Endothelial cell of umbilical vein (primary cell): ENCODE results near the gene JAZF1.

Experiments used
- CTCF ChIP-seq, 2 donors: IDR thresholded peaks; 1 replicate in 1 of 2; 2 replicates in 1 of 2; pipeline ENCODE4 v1.5.1; 2011; ENCODE audit warnings: low read length in 2 of 2, mild to moderate bottlenecking in 2 of 2, moderate library complexity in 2 of 2, control low read depth in 1 of 2, inconsistent platforms in 1 of 2, low read depth in 1 of 2; ENCODE audit not compliant: insufficient read depth in 1 of 2; ENCODE audit errors: extremely low read depth in 1 of 2
- EZH2 ChIP-seq: IDR thresholded peaks from 2 replicates; pipeline ENCODE4 v1.6.1; 2012; ENCODE audit warnings: borderline replicate concordance, low read depth, mild to moderate bottlenecking, moderate library complexity, low read length, inconsistent platforms; ENCODE audit not compliant: severe bottlenecking
- FOS ChIP-seq: IDR thresholded peaks from 2 replicates; pipeline ENCODE4 v1.6.1; 2011; ENCODE audit warnings: mild to moderate bottlenecking, low read length, moderate library complexity, borderline replicate concordance; ENCODE audit not compliant: insufficient read depth
- JUN ChIP-seq: IDR thresholded peaks from 2 replicates; pipeline ENCODE4 v1.6.1; 2011; ENCODE audit warnings: borderline replicate concordance, low read depth; ENCODE audit not compliant: insufficient read length, insufficient read depth
- MAX ChIP-seq: IDR thresholded peaks from 2 replicates; pipeline ENCODE4 v1.6.1; 2011; ENCODE audit not compliant: insufficient read depth, insufficient read length

GRCh38 chr7:27911920-27912319, 268.7 kb downstream of the JAZF1 start:
- no peak for TF ChIP-seq CTCF (IDR thresholded peaks at IDR 0.05; ENCODE audit: extremely low read depth in 1 of 2, insufficient read depth in 1 of 2, low read depth in 1 of 2, low read length in 2 of 2)
- TF ChIP-seq JUN = no peak
- no peak for TF ChIP-seq EZH2
- TF ChIP-seq MAX = no peak
- no peak for TF ChIP-seq FOS
